ENCODE data around the gene TMEM233. TPM values are rescaled to one million over a fixed set of nuclear protein-coding genes. Genes with fewer than 3 reads are reported as not detected.

Gene TMEM233
- total RNA-seq, 1 experiment from 2014 or later, result not detected

GRCh38 chr12:119681111-119681510, 87.5 kb downstream of the TMEM233 start:
- BruUV-seq (replicated peaks), result no TSS peak
- POLR2A ChIA-PET, result no interaction called here
- intact Hi-C loops (cut with micrococcal nuclease), result no loop called here

More at GRCh38 chr12:119681111-119681510, 87.5 kb downstream of the TMEM233 start:
- DNase-seq (ENCODE audit: low read depth, low spot score) (no peak), ATAC-seq (no peak; the same call in 1 of the 2 replicates)
- Histone ChIP-seq H4K20me1 (ENCODE audit: insufficient read depth) (no peaks in the 10 kb centered on the region), H2AFZ (ENCODE audit: low read depth, low read length, poor library complexity, severe bottlenecking) (no peak overlapping the region), H3K9ac (ENCODE audit: low read length) (no peak overlapping the region), H3K27me3 (ENCODE audit: insufficient read depth, low read length) (no peaks in the 10 kb centered on the region), H3K4me2 (ENCODE audit: low read length) (no peak overlapping the region), H3K27ac (ENCODE audit: low read depth, low read length) (no peak overlapping the region), H3K9me2 (ENCODE audit: insufficient read depth) (no peaks in the 10 kb centered on the region), H3K4me1 (ENCODE audit: control insufficient read depth in 1 of 2, insufficient read depth in 2 of 2, low read length in 2 of 2) (no peaks in the 10 kb centered on the region), H3K79me2 (ENCODE audit: insufficient read depth, low read length) (no peaks in the 10 kb centered on the region), H3K36me3 (ENCODE audit: control insufficient read depth in 1 of 2, insufficient read depth in 2 of 2, low read length in 2 of 2) (peaks cover 37 to 38% of the 10 kb centered on the region in 2 experiments), H3K9me3 (ENCODE audit: control insufficient read depth in 1 of 2, insufficient read depth in 1 of 2, low read depth in 1 of 2, low read length in 2 of 2) (no peaks in the 10 kb centered on the region), H3K4me3 (replicated peaks in 1 of 2; ENCODE audit: low read depth in 1 of 2, low read length in 2 of 2) (no peak overlapping the region)
- RAD21 ChIA-PET (ENCODE audit: low non-redundant PET in 1 of 2, low total read pairs in 2 of 2, uncharacterized antibody in 2 of 2, unreplicated experiment in 2 of 2), result no interaction called here
- TF ChIP-seq REST (IDR thresholded peaks at IDR 0.05; ENCODE audit: low read depth) (no peak), CTCF (IDR thresholded peaks at IDR 0.05 in 2 of 3, conservative IDR thresholded peaks at IDR 0.05 in 1 of 3; ENCODE audit: borderline replicate concordance in 1 of 3, insufficient read depth in 1 of 3, low read depth in 2 of 3, low read length in 2 of 3) (no peak), SIN3A (IDR thresholded peaks at IDR 0.05; ENCODE audit: low read depth) (no peak), ZFX (IDR thresholded peaks at IDR 0.05) (no peak), CBX3 (IDR thresholded peaks at IDR 0.05; ENCODE audit: low read depth) (no peak), EGR1 (IDR thresholded peaks at IDR 0.05; ENCODE audit: low read depth) (no peak), SP1 (IDR thresholded peaks at IDR 0.05; ENCODE audit: low read depth) (no peak), ZNF274 (IDR thresholded peaks at IDR 0.05; ENCODE audit: low read depth, low read length) (no peak), POLR2AphosphoS5 (IDR thresholded peaks at IDR 0.05; ENCODE audit: low read depth, low read length) (no peak), RAD21 (IDR thresholded peaks at IDR 0.05; ENCODE audit: low read depth) (no peak), MAX (IDR thresholded peaks at IDR 0.05) (no peak), POLR2A (IDR thresholded peaks at IDR 0.05; ENCODE audit: borderline replicate concordance, extremely low read depth, insufficient read depth, insufficient read length) (no peak), ELF1 (IDR thresholded peaks at IDR 0.05; ENCODE audit: borderline replicate concordance, low read depth) (no peak), ATF3 (IDR thresholded peaks at IDR 0.05) (no peak), EZH2 (IDR thresholded peaks at IDR 0.05) (no peak)
- CTCF ChIA-PET, result interaction anchor here (1.4 to 1.7 kb wide), 2 partner anchors 14 kb away, joined by 3 to 6 read pairs; no protein-coding TSS in a partner anchor
